Testis (tissue), 2 donors: ENCODE data around the gene BOC.

Source experiments
- CTCF ChIP-seq, 3 experiments: fragments of 450-650 bp in 2 of 3; fragments of 200-600 bp in 1 of 3; sonication (generic) in 1 of 3; IDR thresholded peaks; one replicate each; pipeline ENCODE4 v1.5.1; 2016 to 2019; ENCODE audit warnings: antibody characterized with exemption in 3 of 3, mild to moderate bottlenecking in 2 of 3, moderate library complexity in 1 of 3
- POLR2A ChIP-seq: fragments of 450-650 bp; IDR thresholded peaks from one replicate; pipeline ENCODE4 v1.6.1; 2017; ENCODE audit warnings: antibody characterized with exemption, mild to moderate bottlenecking, moderate library complexity

- TF ChIP-seq CTCF (IDR thresholded peaks at IDR 0.05), result no peak
- no peak for TF ChIP-seq POLR2A
These were observed 3.7 kb downstream of the BOC start for GRCh38 chr3:113214917-113215595.
